Sigmoid colon (tissue), 4 donors: ENCODE data around the gene ATXN10.

Experiments used
- CTCF ChIP-seq, 4 experiments: fragments of 450-650 bp in 3 of 4; fragments of 200-600 bp in 1 of 4; IDR thresholded peaks; one replicate each; pipeline ENCODE4 v1.5.1; 2016 to 2019; ENCODE audit warnings: antibody characterized with exemption in 4 of 4, mild to moderate bottlenecking in 3 of 4, moderate library complexity in 2 of 4
- EP300 ChIP-seq, 4 donors: sonication (generic); formaldehyde crosslinking; IDR thresholded peaks; one replicate each; pipeline ENCODE4 v1.6.1; 2017; ENCODE audit warnings: antibody characterized with exemption in 4 of 4
- POLR2A ChIP-seq, 2 donors: fragments of 450-650 bp; IDR thresholded peaks; one replicate each; pipeline ENCODE4 v1.6.1; 2016; ENCODE audit warnings: antibody characterized with exemption in 2 of 2, mild to moderate bottlenecking in 2 of 2, moderate library complexity in 2 of 2
- POLR2AphosphoS5 ChIP-seq, 4 donors: sonication (generic); formaldehyde crosslinking; IDR thresholded peaks; one replicate each; pipeline ENCODE4 v1.6.1; 2017; ENCODE audit warnings: antibody characterized with exemption in 4 of 4

- TF ChIP-seq CTCF (IDR thresholded peaks at IDR 0.05) (no peak), POLR2AphosphoS5 (IDR thresholded peaks at IDR 0.05) (no peak), POLR2A (IDR thresholded peaks at IDR 0.05) (no peak), EP300 (IDR thresholded peaks at IDR 0.05) (no peak)
These were observed 7.4 kb upstream of the ATXN10 start for GRCh38 chr22:45664136-45664646.
